HG03575 (cell line): ENCODE data around the gene C2orf92.
"Not testable (repeated sequence)": the region's sequence is repeated elsewhere in the genome, so short reads cannot be mapped to it uniquely, and the experiment has no call there.

Experiments used
- ATAC-seq: cut with Tn5 transposase; IDR thresholded peaks from one replicate; pipeline ENCODE4 v1.9.1; 2021; ENCODE audit not compliant: unreplicated experiment, insufficient number of reproducible peaks, low FRiP score; ENCODE audit errors: extremely low read depth

Gene C2orf92

GRCh38 chr2:97708048-97708380, 38.5 kb downstream of the C2orf92 start:
- no peak for ATAC-seq

DNA sequence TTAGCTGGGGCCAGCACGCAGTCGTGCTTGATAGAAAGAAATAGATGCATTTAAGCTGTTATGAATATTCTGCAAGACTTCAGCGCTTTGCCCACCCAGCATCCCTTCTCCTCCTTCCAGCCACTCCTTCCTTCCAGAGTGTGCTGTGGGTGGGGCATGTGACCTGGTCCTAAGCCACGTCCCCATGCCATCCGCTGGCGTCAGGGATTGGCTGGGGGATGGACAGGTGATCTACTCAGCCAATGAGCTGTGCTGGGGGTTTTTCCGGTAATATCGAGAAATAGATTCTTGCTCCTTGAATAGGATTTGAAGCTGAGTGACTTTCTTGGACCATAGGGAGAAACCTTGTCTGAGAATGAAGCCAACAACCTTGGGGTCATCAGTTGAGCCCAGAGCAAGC, 39.1 kb downstream of the C2orf92 start:
- no peak for ATAC-seq

DNA sequence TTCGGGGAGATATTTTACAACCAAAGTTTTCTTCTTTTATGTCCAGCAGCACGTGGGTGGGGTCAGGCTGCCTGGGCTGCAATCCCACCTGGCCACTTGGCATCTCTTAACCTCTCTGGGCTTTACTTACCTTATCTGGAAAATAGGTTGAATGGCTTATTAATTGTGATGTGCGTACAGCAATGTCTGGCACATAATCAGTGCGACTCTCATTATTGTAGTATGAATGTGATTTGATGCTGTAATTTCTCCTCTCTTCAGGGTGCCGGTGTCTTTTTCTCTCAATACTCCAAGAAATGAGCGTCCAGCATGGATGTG, 41.8 kb downstream of the C2orf92 start:
- no peak for ATAC-seq

DNA sequence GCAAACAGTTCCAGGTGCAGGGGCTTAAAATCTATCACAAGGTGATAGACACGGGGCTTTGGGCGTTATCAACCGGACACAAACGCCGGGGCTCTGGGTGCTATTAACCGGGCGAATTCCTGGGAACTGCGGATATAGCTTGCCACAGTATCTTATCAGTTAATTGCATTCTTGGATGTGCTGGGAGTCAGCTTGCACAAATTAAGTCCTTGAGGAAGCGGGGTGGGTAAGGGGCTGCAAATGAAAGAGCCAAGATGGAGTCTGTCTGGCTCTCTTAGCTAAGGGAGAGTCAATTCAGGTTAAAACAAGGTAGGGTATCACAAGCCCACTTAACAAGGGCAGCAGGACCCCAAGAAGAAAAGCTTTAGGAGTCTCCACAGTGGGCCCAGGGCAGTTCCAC, 42.7 kb downstream of the C2orf92 start:
- ATAC-seq, result not testable (repeated sequence)

DNA sequence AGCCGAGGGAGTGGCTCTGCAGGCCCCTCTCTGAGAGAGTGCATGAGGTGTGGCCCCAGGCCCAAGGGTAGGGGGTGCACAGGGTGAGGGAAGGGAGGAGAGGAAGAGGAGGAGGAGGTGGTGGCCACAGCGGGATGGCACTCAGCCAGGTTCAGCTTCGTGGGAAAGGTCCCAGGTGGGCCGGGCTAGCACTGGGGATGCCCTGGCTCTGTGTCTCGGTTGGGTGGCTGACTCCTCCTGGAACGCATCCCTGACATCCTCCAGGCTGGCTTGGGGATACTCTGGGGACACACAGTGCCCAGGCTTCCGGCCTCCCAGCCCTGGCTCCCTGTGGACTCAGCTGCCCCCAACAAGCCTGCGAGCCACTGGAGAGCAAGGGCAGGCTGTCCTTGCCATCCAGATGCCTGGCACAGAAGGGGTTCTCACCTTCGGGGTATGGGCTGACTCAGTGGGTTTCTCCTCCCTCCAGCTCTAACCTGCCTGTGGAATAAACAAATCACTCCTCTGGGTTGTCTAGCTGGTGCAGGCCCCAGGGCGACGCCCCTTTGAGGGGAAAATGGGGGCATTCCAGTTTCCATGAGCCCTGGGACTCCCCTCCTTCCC, 43.3 kb downstream of the C2orf92 start:
- ATAC-seq, result no peak

GRCh38 chr2:97713296-97714083, 44.0 kb downstream of the C2orf92 start, which contains the start of gene ZAP70:
Gene ZAP70, plus strand, starts transcription at chr2:97713576. Its CDS starts 10,461 bp downstream, at chr2:97724037.
- no peak for ATAC-seq

GRCh38 chr2:97714084-97714949, 44.8 kb downstream of the C2orf92 start:
- ATAC-seq, result no peak

DNA sequence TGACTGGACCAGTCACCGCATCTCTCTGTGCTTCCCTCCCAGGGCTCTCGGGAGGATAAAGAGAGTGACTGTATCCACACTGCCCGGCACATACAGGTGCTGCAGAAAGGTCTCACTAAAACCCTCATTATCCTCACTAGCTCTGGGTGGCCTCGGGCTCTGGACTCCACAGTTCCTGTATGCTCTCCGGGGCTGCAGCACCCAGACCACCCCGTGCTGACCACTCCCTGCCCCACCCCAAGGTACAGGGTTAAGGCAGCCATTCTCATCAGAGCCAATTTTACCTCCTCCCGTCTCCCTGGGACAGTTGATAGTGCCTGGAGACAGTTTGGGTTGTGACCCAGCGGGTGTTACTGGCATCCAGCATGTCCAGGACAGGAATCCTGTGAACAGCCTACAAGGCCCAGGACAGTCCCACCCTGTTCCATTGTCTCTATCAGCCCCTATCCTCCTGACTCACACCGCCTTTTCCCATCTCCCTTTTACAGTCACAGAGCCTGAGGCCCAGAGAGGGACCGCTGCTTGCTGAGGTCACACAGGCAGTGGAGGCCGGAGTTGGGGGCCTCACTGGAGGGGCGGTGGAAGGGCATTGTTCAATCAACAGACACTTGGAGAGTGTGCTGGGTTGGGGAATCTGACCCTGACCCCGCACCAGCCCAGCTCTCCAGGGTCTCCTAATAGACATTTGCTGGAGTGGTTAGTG, 45.6 kb downstream of the C2orf92 start:
- no peak for ATAC-seq

- ATAC-seq, result no peak
These were observed 46.6 kb downstream of the C2orf92 start for GRCh38 chr2:97715951-97716694.

DNA sequence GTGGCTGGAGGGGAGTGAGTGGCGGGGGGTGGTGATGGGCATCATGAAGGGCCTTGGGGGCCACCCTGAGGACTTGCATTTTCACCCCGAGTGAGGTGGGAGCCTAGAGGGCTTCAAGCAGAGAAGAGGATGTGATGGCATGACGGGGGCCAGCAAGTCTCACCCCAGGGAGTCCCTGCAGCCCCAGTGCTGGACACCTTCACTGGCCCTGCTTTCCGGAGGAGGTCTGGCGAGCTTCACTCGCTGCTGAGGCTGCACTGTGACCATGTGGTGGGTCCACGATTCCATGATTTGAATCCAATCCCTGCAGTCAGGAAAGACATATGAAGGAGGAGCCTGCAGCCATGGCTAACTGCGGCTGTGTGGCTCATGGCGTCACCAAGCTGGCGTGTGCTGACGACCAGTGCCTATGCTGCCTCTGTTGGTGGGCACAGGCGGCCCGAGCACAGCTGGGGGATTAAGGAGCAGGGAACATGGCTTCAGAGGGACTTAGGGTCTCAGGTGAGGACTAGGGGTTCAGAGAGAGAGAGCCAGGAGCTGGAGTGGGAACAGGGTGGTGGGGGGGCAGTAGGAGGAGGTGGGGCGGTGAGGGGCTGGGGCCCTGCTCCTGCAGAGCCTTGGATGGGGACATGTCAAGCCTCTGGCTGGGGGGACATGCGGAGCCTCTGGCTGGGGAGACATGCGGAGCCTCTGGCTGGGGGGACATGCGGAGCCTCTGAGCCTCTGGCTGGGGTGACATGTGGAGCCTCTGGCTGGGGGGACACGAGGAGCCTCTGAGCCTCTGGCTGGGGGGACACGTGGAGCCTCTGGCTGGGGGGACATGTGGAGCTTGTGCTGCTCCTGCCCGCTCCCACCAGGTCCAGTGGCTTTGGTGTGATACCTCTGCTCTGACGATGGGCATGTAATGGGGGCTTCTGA, 47.4 kb downstream of the C2orf92 start:
- ATAC-seq, result no peak

- ATAC-seq, result no peak
These were observed 48.1 kb downstream of the C2orf92 start for GRCh38 chr2:97717613-97717995.

DNA sequence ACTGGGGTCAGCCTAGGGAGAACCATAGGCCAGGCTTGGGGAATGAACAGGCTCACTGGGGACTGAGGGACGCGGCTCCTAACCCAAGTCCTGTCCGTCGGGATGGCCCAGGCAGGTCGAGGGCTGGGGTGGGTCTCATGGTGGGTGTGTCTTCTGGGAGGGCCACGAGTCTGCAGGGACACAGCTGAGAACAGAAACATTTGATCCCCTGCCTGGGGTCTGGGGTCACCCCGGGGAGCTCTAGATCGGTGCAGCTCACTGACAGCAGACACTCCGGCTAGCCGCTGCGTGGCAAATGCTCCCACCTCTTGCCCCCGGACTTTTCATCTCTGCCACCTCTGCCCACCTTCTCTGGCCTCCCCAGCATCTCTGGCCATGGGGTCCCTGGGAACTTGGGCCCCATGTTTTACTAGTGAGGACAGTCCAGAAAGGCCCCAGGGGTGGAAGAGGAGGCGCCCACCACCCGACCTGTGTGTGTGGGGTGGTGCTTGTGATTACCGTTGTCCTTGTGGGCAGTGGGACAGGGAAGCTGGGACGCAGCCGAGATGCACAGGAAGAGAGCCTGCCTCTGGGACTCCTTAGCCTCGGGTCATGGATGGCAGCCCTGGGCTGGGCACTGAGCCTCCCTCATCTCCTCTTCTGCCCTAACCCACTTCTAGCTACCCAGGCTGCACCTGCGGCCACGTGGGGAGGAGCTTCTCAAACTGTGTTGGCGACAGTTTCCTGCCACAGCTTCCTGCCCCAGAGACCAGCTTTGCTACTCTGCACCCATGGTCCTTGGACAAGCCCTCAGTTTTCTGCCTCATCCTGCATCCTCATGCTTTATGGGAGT, 48.8 kb downstream of the C2orf92 start:
- no peak for ATAC-seq

GRCh38 chr2:97718942-97719341, 49.4 kb downstream of the C2orf92 start:
- ATAC-seq, result no peak

- ATAC-seq, result no peak
These were observed 50.0 kb downstream of the C2orf92 start for GRCh38 chr2:97719362-97720155.

GRCh38 chr2:97720746-97721145, 51.2 kb downstream of the C2orf92 start:
- ATAC-seq, result no peak

DNA sequence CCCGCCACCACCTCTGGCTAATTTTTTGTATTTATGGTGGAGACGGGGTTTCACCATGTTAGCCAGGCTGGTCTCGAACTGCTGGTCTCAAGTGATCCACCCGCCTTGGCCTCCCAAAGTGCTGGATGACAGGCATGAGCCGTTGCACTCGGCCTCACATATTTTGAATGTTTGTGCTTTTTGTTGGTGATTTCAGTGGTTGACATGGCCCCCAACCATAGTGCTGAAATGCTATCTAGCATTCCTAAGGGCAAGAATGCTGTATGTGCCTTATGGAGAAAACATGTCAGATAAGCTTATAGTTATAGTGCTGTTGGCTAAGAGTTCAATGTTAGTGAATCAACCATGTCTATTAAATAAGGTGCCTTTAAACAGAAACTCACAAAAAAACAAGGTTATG, 52.7 kb downstream of the C2orf92 start:
- no peak for ATAC-seq
